ENCODE measurements around the gene RMRP.

DNA sequence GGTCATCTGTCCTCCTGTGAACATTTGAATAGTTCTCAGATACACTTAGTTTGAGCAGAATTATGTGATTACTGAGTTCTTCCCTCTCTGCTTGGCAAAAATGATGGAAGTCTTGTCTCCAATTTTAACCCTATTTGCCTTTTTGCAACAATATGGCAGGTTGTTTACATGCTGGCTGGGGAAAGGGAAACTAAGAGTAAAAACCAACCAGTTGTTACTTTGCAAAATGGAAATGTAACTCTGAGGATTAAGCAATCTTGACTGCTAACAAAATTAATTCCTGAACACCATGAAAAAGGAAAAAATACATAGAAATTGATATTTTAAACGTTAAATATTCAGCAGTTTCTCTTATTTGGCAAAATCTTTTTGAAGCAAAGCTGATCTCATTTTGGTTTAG is 18.2 kb downstream of the RMRP start:
- TF ChIP-seq, protein P1, sequence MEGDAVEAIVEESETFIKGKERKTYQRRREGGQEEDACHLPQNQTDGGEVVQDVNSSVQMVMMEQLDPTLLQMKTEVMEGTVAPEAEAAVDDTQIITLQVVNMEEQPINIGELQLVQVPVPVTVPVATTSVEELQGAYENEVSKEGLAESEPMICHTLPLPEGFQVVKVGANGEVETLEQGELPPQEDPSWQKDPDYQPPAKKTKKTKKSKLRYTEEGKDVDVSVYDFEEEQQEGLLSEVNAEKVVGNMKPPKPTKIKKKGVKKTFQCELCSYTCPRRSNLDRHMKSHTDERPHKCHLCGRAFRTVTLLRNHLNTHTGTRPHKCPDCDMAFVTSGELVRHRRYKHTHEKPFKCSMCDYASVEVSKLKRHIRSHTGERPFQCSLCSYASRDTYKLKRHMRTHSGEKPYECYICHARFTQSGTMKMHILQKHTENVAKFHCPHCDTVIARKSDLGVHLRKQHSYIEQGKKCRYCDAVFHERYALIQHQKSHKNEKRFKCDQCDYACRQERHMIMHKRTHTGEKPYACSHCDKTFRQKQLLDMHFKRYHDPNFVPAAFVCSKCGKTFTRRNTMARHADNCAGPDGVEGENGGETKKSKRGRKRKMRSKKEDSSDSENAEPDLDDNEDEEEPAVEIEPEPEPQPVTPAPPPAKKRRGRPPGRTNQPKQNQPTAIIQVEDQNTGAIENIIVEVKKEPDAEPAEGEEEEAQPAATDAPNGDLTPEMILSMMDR (IDR thresholded peaks at IDR 0.05) = no peak
- TF ChIP-seq CHD2 (IDR thresholded peaks at IDR 0.05; ENCODE audit: low read length, partially characterized antibody) (no peak), SIN3A (IDR thresholded peaks at IDR 0.05; ENCODE audit: borderline replicate concordance, low read depth, low read length) (no peak), NRF1 (IDR thresholded peaks at IDR 0.05; ENCODE audit: low read depth, low read length) (no peak), MXI1 (IDR thresholded peaks at IDR 0.05; ENCODE audit: low read depth, low read length) (no peak), EP300 (IDR thresholded peaks at IDR 0.05; ENCODE audit: borderline replicate concordance in 1 of 2, low read depth in 1 of 2, low read length in 1 of 2) (no peak), POLR2AphosphoS5 (IDR thresholded peaks at IDR 0.05; ENCODE audit: low read depth, low read length) (no peak)
- TF ChIP-seq, protein P2, sequence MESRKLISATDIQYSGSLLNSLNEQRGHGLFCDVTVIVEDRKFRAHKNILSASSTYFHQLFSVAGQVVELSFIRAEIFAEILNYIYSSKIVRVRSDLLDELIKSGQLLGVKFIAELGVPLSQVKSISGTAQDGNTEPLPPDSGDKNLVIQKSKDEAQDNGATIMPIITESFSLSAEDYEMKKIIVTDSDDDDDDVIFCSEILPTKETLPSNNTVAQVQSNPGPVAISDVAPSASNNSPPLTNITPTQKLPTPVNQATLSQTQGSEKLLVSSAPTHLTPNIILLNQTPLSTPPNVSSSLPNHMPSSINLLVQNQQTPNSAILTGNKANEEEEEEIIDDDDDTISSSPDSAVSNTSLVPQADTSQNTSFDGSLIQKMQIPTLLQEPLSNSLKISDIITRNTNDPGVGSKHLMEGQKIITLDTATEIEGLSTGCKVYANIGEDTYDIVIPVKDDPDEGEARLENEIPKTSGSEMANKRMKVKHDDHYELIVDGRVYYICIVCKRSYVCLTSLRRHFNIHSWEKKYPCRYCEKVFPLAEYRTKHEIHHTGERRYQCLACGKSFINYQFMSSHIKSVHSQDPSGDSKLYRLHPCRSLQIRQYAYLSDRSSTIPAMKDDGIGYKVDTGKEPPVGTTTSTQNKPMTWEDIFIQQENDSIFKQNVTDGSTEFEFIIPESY (IDR thresholded peaks at IDR 0.05; ENCODE audit: borderline replicate concordance, low read depth) = no peak
- TF ChIP-seq, protein P3, sequence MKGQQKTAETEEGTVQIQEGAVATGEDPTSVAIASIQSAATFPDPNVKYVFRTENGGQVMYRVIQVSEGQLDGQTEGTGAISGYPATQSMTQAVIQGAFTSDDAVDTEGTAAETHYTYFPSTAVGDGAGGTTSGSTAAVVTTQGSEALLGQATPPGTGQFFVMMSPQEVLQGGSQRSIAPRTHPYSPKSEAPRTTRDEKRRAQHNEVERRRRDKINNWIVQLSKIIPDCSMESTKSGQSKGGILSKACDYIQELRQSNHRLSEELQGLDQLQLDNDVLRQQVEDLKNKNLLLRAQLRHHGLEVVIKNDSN (IDR thresholded peaks at IDR 0.05; ENCODE audit: borderline replicate concordance, low read depth) = no peak
